Measurements from ENCODE around the gene ENPEP.

ENPEP gene

GRCh38 chr4:110612631-110613269, 136.8 kb downstream of the ENPEP start:
- H3K4me1 ChIP-seq (ENCODE audit: control insufficient read depth, insufficient read depth, low read depth, low read length), result peaks cover 27% of the 10 kb centered on the region
- no peak overlapping the region for H2BK120ac ChIP-seq (ENCODE audit: low read depth, low read length)
- no peak for DNase-seq
- H2BK15ac ChIP-seq (ENCODE audit: low read depth, poor library complexity, severe bottlenecking), result peak overlapping the region; percentile 8
- no peaks in the 10 kb centered on the region for H3K79me1 ChIP-seq (replicated peaks; ENCODE audit: low read length, poor library complexity, severe bottlenecking)
- H3K4me3 ChIP-seq (ENCODE audit: insufficient read depth in 1 of 2, low read depth in 1 of 2, low read length in 2 of 2), result no peak overlapping the region
- WGBS, result 83% methylated on average over 22 of the region's 23 CpGs
- no peak overlapping the region for H3K4ac ChIP-seq (ENCODE audit: low read depth in 1 of 2, low read length in 2 of 2)
- H4K8ac ChIP-seq (ENCODE audit: low read length), result peak overlapping the region; percentile 52
- H3K4me2 ChIP-seq (ENCODE audit: low read length, poor library complexity, severe bottlenecking), result no peak overlapping the region
- H3K27ac ChIP-seq (ENCODE audit: low read length, poor library complexity, severe bottlenecking), result no peak overlapping the region
- H2AK5ac ChIP-seq (ENCODE audit: low read length, severe bottlenecking), result no peak overlapping the region
- peaks cover 50 to 81% of the 10 kb centered on the region in 2 experiments for H3K27me3 ChIP-seq (ENCODE audit: control insufficient read depth in 1 of 2, insufficient read depth in 1 of 2, low read length in 2 of 2)
- H2BK5ac ChIP-seq (ENCODE audit: low read depth, low read length, poor library complexity, severe bottlenecking), result no peak overlapping the region
- no peak overlapping the region for H2AFZ ChIP-seq (ENCODE audit: low read depth, low read length)
- no peak overlapping the region for H3K18ac ChIP-seq (ENCODE audit: low read depth in 1 of 2, low read length in 2 of 2)
- no peak overlapping the region for H4K91ac ChIP-seq (ENCODE audit: low read length)
- no peak overlapping the region for H3K23ac ChIP-seq (ENCODE audit: low read length in 2 of 2)
- H3K14ac ChIP-seq (ENCODE audit: low read length in 2 of 2), result no peak overlapping the region
- H3K36me3 ChIP-seq (ENCODE audit: control insufficient read depth in 1 of 2, insufficient read depth in 2 of 2, low read depth in 1 of 2, low read length in 2 of 2), result peaks cover 0 to 5% of the 10 kb centered on the region in 2 experiments
- no peak overlapping the region for H3K9ac ChIP-seq (ENCODE audit: low read length)
- H2BK12ac ChIP-seq (ENCODE audit: low read length in 2 of 2), result no peak overlapping the region
- no peaks in the 10 kb centered on the region for H3K9me3 ChIP-seq (ENCODE audit: control insufficient read depth, low read length)

- no peak overlapping the region for H4K8ac ChIP-seq (ENCODE audit: low read length)
- no peak overlapping the region for H2BK120ac ChIP-seq (ENCODE audit: low read depth, low read length)
- peaks cover 60 to 74% of the 10 kb centered on the region in 2 experiments for H3K27me3 ChIP-seq (ENCODE audit: control insufficient read depth in 1 of 2, insufficient read depth in 1 of 2, low read length in 2 of 2)
- no peak overlapping the region for H3K18ac ChIP-seq (ENCODE audit: low read depth in 1 of 2, low read length in 2 of 2)
- no peak overlapping the region for H3K4me3 ChIP-seq (ENCODE audit: insufficient read depth in 1 of 2, low read depth in 1 of 2, low read length in 2 of 2)
- H3K4me1 ChIP-seq (ENCODE audit: control insufficient read depth, insufficient read depth, low read depth, low read length), result peaks cover 32% of the 10 kb centered on the region
- H2BK5ac ChIP-seq (ENCODE audit: low read depth, low read length, poor library complexity, severe bottlenecking), result no peak overlapping the region
- no peak overlapping the region for H2AFZ ChIP-seq (ENCODE audit: low read depth, low read length)
- no peak overlapping the region for H2BK15ac ChIP-seq (ENCODE audit: low read depth, poor library complexity, severe bottlenecking)
- H3K14ac ChIP-seq (ENCODE audit: low read length in 2 of 2), result no peak overlapping the region
- H3K4me2 ChIP-seq (ENCODE audit: low read length, poor library complexity, severe bottlenecking), result no peak overlapping the region
- no peak overlapping the region for H2BK12ac ChIP-seq (ENCODE audit: low read length in 2 of 2)
- peak overlapping the region in 1 of 2 experiments; percentile 7 for H3K23ac ChIP-seq (ENCODE audit: low read length in 2 of 2)
- no peak overlapping the region for H4K91ac ChIP-seq (ENCODE audit: low read length)
- 0% methylated on average over 1 of the region's 3 CpGs for WGBS
- H2AK5ac ChIP-seq (ENCODE audit: low read length, severe bottlenecking), result no peak overlapping the region
- H3K79me1 ChIP-seq (replicated peaks; ENCODE audit: low read length, poor library complexity, severe bottlenecking), result no peaks in the 10 kb centered on the region
- DNase-seq, result no peak
- H3K27ac ChIP-seq (ENCODE audit: low read length, poor library complexity, severe bottlenecking), result no peak overlapping the region
- H3K9me3 ChIP-seq (ENCODE audit: control insufficient read depth, low read length), result no peaks in the 10 kb centered on the region
- no peak overlapping the region for H3K9ac ChIP-seq (ENCODE audit: low read length)
- H3K36me3 ChIP-seq (ENCODE audit: control insufficient read depth in 1 of 2, insufficient read depth in 2 of 2, low read depth in 1 of 2, low read length in 2 of 2), result peaks cover 0 to 11% of the 10 kb centered on the region in 2 experiments
- H3K4ac ChIP-seq (ENCODE audit: low read depth in 1 of 2, low read length in 2 of 2), result no peak overlapping the region
These were observed 137.8 kb downstream of the ENPEP start for GRCh38 chr4:110613745-110614144.

GRCh38 chr4:110614173-110614963, 138.4 kb downstream of the ENPEP start:
- H2BK5ac ChIP-seq (ENCODE audit: low read depth, low read length, poor library complexity, severe bottlenecking), result no peak overlapping the region
- H3K4me3 ChIP-seq (ENCODE audit: insufficient read depth in 1 of 2, low read depth in 1 of 2, low read length in 2 of 2), result no peak overlapping the region
- H3K4me2 ChIP-seq (ENCODE audit: low read length, poor library complexity, severe bottlenecking), result no peak overlapping the region
- peak; percentile 52 for DNase-seq
- H2BK12ac ChIP-seq (ENCODE audit: low read length in 2 of 2), result peak overlapping the region in 1 of 2 experiments; percentile 55
- peaks cover 0 to 11% of the 10 kb centered on the region in 2 experiments for H3K36me3 ChIP-seq (ENCODE audit: control insufficient read depth in 1 of 2, insufficient read depth in 2 of 2, low read depth in 1 of 2, low read length in 2 of 2)
- no peak overlapping the region for H2AK5ac ChIP-seq (ENCODE audit: low read length, severe bottlenecking)
- H2BK15ac ChIP-seq (ENCODE audit: low read depth, poor library complexity, severe bottlenecking), result no peak overlapping the region
- H2BK120ac ChIP-seq (ENCODE audit: low read depth, low read length), result peak overlapping the region; percentile 59
- no peak overlapping the region for H3K27ac ChIP-seq (ENCODE audit: low read length, poor library complexity, severe bottlenecking)
- no peaks in the 10 kb centered on the region for H3K9me3 ChIP-seq (ENCODE audit: control insufficient read depth, low read length)
- WGBS, result 9% methylated on average over 18 of the region's 27 CpGs
- H3K79me1 ChIP-seq (replicated peaks; ENCODE audit: low read length, poor library complexity, severe bottlenecking), result no peaks in the 10 kb centered on the region
- peak overlapping the region in 1 of 2 experiments; percentile 7 for H3K23ac ChIP-seq (ENCODE audit: low read length in 2 of 2)
- H3K4me1 ChIP-seq (ENCODE audit: control insufficient read depth, insufficient read depth, low read depth, low read length), result peaks cover 32% of the 10 kb centered on the region
- peak overlapping the region in 1 of 2 experiments; percentile 96 for H3K4ac ChIP-seq (ENCODE audit: low read depth in 1 of 2, low read length in 2 of 2)
- H3K27me3 ChIP-seq (ENCODE audit: control insufficient read depth in 1 of 2, insufficient read depth in 1 of 2, low read length in 2 of 2), result peaks cover 66 to 69% of the 10 kb centered on the region in 2 experiments
- no peak overlapping the region for H2AFZ ChIP-seq (ENCODE audit: low read depth, low read length)
- no peak overlapping the region for H3K9ac ChIP-seq (ENCODE audit: low read length)
- peak overlapping the region; percentile 95 for H4K91ac ChIP-seq (ENCODE audit: low read length)
- H3K14ac ChIP-seq (ENCODE audit: low read length in 2 of 2), result no peak overlapping the region
- H4K8ac ChIP-seq (ENCODE audit: low read length), result peak overlapping the region; percentile 83
- H3K18ac ChIP-seq (ENCODE audit: low read depth in 1 of 2, low read length in 2 of 2), result peak overlapping the region; percentile 63 to 89

Measured in mesenchymal stem cell (in vitro differentiated cells and primary cell).